MM.1S (cell line): Measurements from ENCODE around the gene CAMKK1.

ENCODE experiments used
- DNase-seq: peaks from one replicate; pipeline ENCODE4 v3.0.0-alpha.2; 2015
- H2AFZ ChIP-seq: fragments of 300-600 bp; sonication (generic); 2 replicates; pipeline ENCODE4 v1.6.0; 2016; ENCODE audit warnings: antibody characterized with exemption, low read length
- H3F3A ChIP-seq: fragments of 300-600 bp; sonication (generic); 2 replicates; pipeline ENCODE4 v1.6.1; 2016; ENCODE audit warnings: mild to moderate bottlenecking, antibody characterized with exemption, low read length, moderate library complexity, mixed read lengths; ENCODE audit not compliant: insufficient read depth
- H3K27ac ChIP-seq: fragments of 300-600 bp; sonication (generic); 2 replicates; pipeline ENCODE4 v1.5.1; 2016; ENCODE audit warnings: mild to moderate bottlenecking, low read length
- H3K27me3 ChIP-seq: fragments of 300-600 bp; sonication (generic); replicated peaks from 2 replicates; pipeline ENCODE4 v1.6.0; 2016; ENCODE audit warnings: low read length; ENCODE audit not compliant: insufficient read depth
- H3K36me3 ChIP-seq: fragments of 300-600 bp; sonication (generic); replicated peaks from 2 replicates; pipeline ENCODE4 v1.6.1; 2016; ENCODE audit warnings: mild to moderate bottlenecking, low read length, mixed read lengths; ENCODE audit not compliant: insufficient read depth
- H3K4me1 ChIP-seq: fragments of 300-600 bp; sonication (generic); 2 replicates; pipeline ENCODE4 v1.6.1; 2016; ENCODE audit warnings: low read length, mixed read lengths
- H3K4me2 ChIP-seq: fragments of 300-600 bp; sonication (generic); 2 replicates; pipeline ENCODE4 v1.6.0; 2016; ENCODE audit warnings: low read depth, low read length
- H3K4me3 ChIP-seq: fragments of 300-600 bp; sonication (generic); 2 replicates; pipeline ENCODE4 v1.5.1; 2016; ENCODE audit warnings: low read length, mixed read lengths
- H3K79me2 ChIP-seq: fragments of 300-600 bp; sonication (generic); 2 replicates; pipeline ENCODE4 v1.6.1; 2016; ENCODE audit warnings: mixed run types, low read length, mixed read lengths
- H3K9ac ChIP-seq: fragments of 300-600 bp; sonication (generic); 2 replicates; pipeline ENCODE4 v1.6.1; 2016; ENCODE audit warnings: low read length, mixed read lengths
- H3K9me2 ChIP-seq: fragments of 300-600 bp; sonication (generic); replicated peaks from 2 replicates; pipeline ENCODE4 v1.6.1; 2016; ENCODE audit warnings: mild to moderate bottlenecking, low read length, mixed read lengths; ENCODE audit not compliant: insufficient read depth
- H3K9me3 ChIP-seq: fragments of 300-600 bp; sonication (generic); replicated peaks from 2 replicates; pipeline ENCODE4 v1.6.1; 2016; ENCODE audit warnings: mild to moderate bottlenecking, low read length, mixed read lengths; ENCODE audit not compliant: insufficient read depth
- H4K20me1 ChIP-seq: fragments of 300-600 bp; sonication (generic); 2 replicates; pipeline ENCODE4 v1.6.1; 2016; ENCODE audit warnings: mild to moderate bottlenecking, low read length, moderate library complexity, mixed read lengths; ENCODE audit not compliant: insufficient read depth
- CTCF ChIP-seq: fragments of 300-600 bp; sonication (generic); IDR thresholded peaks from 2 replicates; pipeline ENCODE4 v1.5.1; 2016; ENCODE audit warnings: antibody characterized with exemption, low read length, mixed read lengths
- EZH2 ChIP-seq: fragments of 300-600 bp; sonication (generic); optimal IDR thresholded peaks from 2 replicates; pipeline ENCODE3; 2017; ENCODE audit warnings: low read depth, mild to moderate bottlenecking, antibody characterized with exemption, low read length, mixed read lengths
- EZH2phosphoT487 ChIP-seq: fragments of 300-600 bp; sonication (generic); IDR thresholded peaks from 2 replicates; pipeline ENCODE4 v1.6.1; 2018; ENCODE audit warnings: antibody characterized with exemption, low read length

The CAMKK1 gene

GRCh38 chr17:3864534-3864933, 28.3 kb downstream of the CAMKK1 start:
- no peak overlapping the region for H3K27ac ChIP-seq
- H3K79me2 ChIP-seq: no peaks in the 10 kb centered on the region
- H3K4me3 ChIP-seq: no peak overlapping the region
- no peaks in the 10 kb centered on the region for H3K4me1 ChIP-seq
- no peaks in the 10 kb centered on the region for H3K36me3 ChIP-seq
- H3F3A ChIP-seq: no peaks in the 10 kb centered on the region
- H4K20me1 ChIP-seq: no peaks in the 10 kb centered on the region
- no peak overlapping the region for H3K4me2 ChIP-seq
- H3K27me3 ChIP-seq: no peaks in the 10 kb centered on the region
- no peak overlapping the region for H2AFZ ChIP-seq
- no peak overlapping the region for H3K9ac ChIP-seq
- no peaks in the 10 kb centered on the region for H3K9me2 ChIP-seq
- no peaks in the 10 kb centered on the region for H3K9me3 ChIP-seq
- no peak for TF ChIP-seq CTCF
- TF ChIP-seq EZH2: no peak
- TF ChIP-seq EZH2phosphoT487: no peak
- no peak for DNase-seq

DNA sequence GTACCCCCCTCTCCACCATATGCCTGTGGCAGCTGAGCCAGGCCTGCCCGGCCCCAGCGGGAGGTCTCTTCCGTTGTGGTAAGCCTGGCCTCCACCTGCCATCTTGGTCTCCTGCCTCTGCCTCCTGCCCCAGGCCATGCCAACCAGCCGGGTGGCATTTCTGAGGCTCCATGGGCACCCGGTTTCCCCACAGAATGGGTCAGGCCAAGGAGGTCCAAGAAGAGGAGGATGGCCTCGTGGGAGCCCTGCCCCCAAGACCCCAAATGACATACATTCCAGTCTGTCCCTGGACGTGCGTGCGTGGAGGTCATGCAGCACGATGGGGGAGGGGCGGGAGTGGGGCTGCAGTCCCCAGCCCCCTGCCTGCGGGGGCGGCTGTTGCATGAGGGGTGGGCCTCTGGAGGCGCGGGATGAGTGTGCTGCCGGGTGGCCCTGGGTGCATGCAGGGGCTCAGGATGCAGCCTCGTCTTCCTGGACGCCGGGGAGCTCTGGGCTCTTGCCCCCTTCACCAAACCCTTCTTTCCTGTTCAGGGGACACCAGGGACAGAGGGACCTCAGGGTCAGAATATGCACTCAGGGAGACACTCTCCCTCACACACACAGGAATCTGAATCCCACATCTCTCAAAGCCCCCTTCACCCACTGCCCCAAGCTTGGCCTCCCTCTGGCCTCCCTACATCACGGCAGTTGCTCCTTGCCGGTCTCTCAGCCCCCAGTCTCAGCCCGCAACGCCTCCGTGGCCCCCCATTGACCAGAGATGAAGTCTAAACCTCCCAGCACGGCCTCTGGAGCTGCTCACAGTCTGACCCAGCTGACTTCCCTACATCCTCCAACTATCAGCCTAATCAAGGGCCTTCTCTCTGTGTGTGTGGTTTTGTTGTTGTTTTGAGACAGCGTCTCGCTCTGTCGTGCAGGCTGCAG, 30.8 kb downstream of the CAMKK1 start:
- Histone ChIP-seq H3K4me3 (no peak overlapping the region), H3K27ac (no peak overlapping the region), H3F3A (no peaks in the 10 kb centered on the region), H2AFZ (no peak overlapping the region), H3K79me2 (no peaks in the 10 kb centered on the region), H3K9me2 (no peaks in the 10 kb centered on the region), H3K9me3 (no peaks in the 10 kb centered on the region), H3K4me2 (no peak overlapping the region), H3K4me1 (no peaks in the 10 kb centered on the region), H3K9ac (no peak overlapping the region), H3K27me3 (no peaks in the 10 kb centered on the region), H4K20me1 (no peaks in the 10 kb centered on the region), H3K36me3 (no peaks in the 10 kb centered on the region)
- DNase-seq: no peak
- TF ChIP-seq EZH2 (no peak), EZH2phosphoT487 (no peak), CTCF (no peak)

- no peak for TF ChIP-seq EZH2
- TF ChIP-seq EZH2phosphoT487: no peak
- TF ChIP-seq CTCF: no peak
- H3K9me3 ChIP-seq: no peaks in the 10 kb centered on the region
- DNase-seq: no peak
- no peak overlapping the region for H3K4me2 ChIP-seq
- no peaks in the 10 kb centered on the region for H3K36me3 ChIP-seq
- no peaks in the 10 kb centered on the region for H3K9me2 ChIP-seq
- H3K4me3 ChIP-seq: no peak overlapping the region
- H4K20me1 ChIP-seq: no peaks in the 10 kb centered on the region
- no peaks in the 10 kb centered on the region for H3K79me2 ChIP-seq
- no peaks in the 10 kb centered on the region for H3F3A ChIP-seq
- H2AFZ ChIP-seq: no peak overlapping the region
- H3K9ac ChIP-seq: no peak overlapping the region
- H3K4me1 ChIP-seq: no peaks in the 10 kb centered on the region
- H3K27me3 ChIP-seq: no peaks in the 10 kb centered on the region
- H3K27ac ChIP-seq: no peak overlapping the region
Measured at GRCh38 chr17:3860939-3861700, 31.7 kb downstream of the CAMKK1 start.
